ENCODE measurements around the gene SPATA31C2.

DNA sequence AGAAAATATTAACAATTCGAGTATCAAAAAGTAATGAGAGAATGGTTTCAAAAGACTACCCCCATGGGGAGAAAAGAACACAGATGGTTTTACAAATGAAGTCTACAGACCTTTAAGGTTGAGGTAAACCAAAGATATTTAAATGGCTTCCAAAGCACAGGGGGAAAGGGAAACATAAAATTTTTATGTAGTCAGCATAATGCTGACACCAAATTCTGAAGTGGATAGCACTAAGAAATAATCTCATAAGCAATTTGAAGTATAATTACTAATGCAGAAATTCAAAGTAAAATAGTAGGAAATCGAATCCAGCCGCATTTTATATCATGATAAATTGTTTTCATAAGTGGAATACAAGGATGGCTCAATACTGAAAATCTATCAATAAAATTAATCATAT lies 30.3 kb upstream of the SPATA31C2 start:
- TF ChIP-seq, protein P1, sequence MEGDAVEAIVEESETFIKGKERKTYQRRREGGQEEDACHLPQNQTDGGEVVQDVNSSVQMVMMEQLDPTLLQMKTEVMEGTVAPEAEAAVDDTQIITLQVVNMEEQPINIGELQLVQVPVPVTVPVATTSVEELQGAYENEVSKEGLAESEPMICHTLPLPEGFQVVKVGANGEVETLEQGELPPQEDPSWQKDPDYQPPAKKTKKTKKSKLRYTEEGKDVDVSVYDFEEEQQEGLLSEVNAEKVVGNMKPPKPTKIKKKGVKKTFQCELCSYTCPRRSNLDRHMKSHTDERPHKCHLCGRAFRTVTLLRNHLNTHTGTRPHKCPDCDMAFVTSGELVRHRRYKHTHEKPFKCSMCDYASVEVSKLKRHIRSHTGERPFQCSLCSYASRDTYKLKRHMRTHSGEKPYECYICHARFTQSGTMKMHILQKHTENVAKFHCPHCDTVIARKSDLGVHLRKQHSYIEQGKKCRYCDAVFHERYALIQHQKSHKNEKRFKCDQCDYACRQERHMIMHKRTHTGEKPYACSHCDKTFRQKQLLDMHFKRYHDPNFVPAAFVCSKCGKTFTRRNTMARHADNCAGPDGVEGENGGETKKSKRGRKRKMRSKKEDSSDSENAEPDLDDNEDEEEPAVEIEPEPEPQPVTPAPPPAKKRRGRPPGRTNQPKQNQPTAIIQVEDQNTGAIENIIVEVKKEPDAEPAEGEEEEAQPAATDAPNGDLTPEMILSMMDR (IDR thresholded peaks at IDR 0.05): no peak
- no peak for TF ChIP-seq POLR2A (IDR thresholded peaks at IDR 0.05)

All from esophagus squamous epithelium (tissue), 4 donors.